ENCODE measurements around the gene MCOLN1. TPM values are rescaled to one million over a fixed set of nuclear protein-coding genes. Genes with fewer than 3 reads are reported as not detected.

Gene MCOLN1
- total RNA-seq, 2 experiments from 2014 or later = 7.9 to 9.2 TPM

DNA sequence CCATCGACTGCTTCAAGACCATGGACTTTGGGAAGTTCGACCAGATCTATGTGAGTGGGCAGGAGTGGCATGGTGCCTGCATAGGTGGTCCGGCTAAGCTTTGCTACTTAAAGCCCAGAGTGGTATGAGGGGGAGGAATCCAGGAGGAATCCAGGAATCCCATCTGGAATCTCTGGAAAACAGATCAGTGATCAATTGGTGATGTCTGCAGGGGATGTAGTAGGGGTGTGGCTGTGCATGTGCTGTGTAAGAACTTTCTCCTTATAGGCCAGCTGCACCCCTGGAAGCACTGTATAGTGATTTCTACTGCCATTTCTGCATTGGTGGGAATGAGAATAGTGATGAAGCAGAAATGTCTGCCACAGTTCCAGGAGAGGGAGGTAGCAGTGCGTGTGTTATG lies 36.7 kb downstream of the MCOLN1 start:
- Mint-ChIP-seq H3K27me3 (no peaks in the 10 kb centered on the region), H3K4me1 (ENCODE audit: low read depth) (no peaks in the 10 kb centered on the region), H3K4me3 (no peak overlapping the region), H3K27ac (no peak overlapping the region), H3K9me3 (no peaks in the 10 kb centered on the region), H3K36me3 (ENCODE audit: low read depth) (peaks cover 30% of the 10 kb centered on the region)
- CTCF ChIA-PET = interaction anchor here (1.4 to 1.6 kb wide), 2 partner anchors 9 to 10 kb away, joined by 6 to 11 read pairs; no protein-coding TSS in a partner anchor
- ATAC-seq (no peak), DNase-seq (no peak)
- TF ChIP-seq, protein P1, sequence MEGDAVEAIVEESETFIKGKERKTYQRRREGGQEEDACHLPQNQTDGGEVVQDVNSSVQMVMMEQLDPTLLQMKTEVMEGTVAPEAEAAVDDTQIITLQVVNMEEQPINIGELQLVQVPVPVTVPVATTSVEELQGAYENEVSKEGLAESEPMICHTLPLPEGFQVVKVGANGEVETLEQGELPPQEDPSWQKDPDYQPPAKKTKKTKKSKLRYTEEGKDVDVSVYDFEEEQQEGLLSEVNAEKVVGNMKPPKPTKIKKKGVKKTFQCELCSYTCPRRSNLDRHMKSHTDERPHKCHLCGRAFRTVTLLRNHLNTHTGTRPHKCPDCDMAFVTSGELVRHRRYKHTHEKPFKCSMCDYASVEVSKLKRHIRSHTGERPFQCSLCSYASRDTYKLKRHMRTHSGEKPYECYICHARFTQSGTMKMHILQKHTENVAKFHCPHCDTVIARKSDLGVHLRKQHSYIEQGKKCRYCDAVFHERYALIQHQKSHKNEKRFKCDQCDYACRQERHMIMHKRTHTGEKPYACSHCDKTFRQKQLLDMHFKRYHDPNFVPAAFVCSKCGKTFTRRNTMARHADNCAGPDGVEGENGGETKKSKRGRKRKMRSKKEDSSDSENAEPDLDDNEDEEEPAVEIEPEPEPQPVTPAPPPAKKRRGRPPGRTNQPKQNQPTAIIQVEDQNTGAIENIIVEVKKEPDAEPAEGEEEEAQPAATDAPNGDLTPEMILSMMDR (IDR thresholded peaks at IDR 0.05) = no peak
- intact Hi-C loops (cut with micrococcal nuclease) = no loop called here
- POLR2A ChIA-PET = interaction anchor here (0.6 kb wide), 1 partner anchor 9 kb away, joined by 3 read pairs; no protein-coding TSS in a partner anchor

- CTCF ChIA-PET = interaction anchor here (1.6 kb wide), 1 partner anchor 8 kb away, joined by 11 read pairs; no protein-coding TSS in a partner anchor
- no peaks in the 10 kb centered on the region for H3K9me3 Mint-ChIP-seq
- H3K27ac Mint-ChIP-seq = no peak overlapping the region
- no peaks in the 10 kb centered on the region for H3K27me3 Mint-ChIP-seq
- no peaks in the 10 kb centered on the region for H3K4me1 Mint-ChIP-seq (ENCODE audit: low read depth)
- peaks cover 28% of the 10 kb centered on the region for H3K36me3 Mint-ChIP-seq (ENCODE audit: low read depth)
- H3K4me3 Mint-ChIP-seq = no peak overlapping the region
- ATAC-seq (no peak), DNase-seq (no peak)
- POLR2A ChIA-PET = interaction anchor here (0.7 to 1.6 kb wide), 2 partner anchors 36 to 118 kb away, joined by 3 read pairs; partner anchors contain the start of gene CAMSAP3
- TF ChIP-seq, protein P1 (IDR thresholded peaks at IDR 0.05) = no peak
- intact Hi-C loops (cut with micrococcal nuclease) = no loop called here
Observed at GRCh38 chr19:7560255-7560654, 37.8 kb downstream of the MCOLN1 start.

DNA sequence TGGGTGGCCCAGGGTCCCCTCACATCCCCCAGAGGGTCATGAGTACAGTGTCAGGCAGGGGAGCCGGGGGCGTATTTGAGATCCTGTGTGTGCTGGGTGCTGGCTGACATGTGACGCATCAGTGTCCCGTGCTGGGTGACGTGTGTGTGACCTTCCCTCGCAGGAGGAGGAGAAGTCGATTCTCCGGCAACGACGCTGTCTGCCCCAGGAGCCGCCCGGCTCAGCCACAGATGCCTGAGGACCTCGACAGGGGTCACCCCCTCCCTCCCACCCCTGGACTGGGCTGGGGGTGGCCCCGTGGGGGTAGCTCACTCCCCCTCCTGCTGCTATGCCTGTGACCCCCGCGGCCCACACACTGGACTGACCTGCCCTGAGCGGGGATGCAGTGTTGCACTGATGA lies 38.9 kb downstream of the MCOLN1 start:
- Mint-ChIP-seq H3K36me3 (ENCODE audit: low read depth) (peaks cover 25% of the 10 kb centered on the region), H3K27ac (no peak overlapping the region), H3K4me3 (no peak overlapping the region), H3K27me3 (no peaks in the 10 kb centered on the region), H3K4me1 (ENCODE audit: low read depth) (no peaks in the 10 kb centered on the region), H3K9me3 (no peaks in the 10 kb centered on the region)
- ChIA-PET CTCF (no interaction called here), POLR2A (interaction anchor here (0.7 to 1.6 kb wide), 2 partner anchors 37 to 117 kb away, joined by 3 to 4 read pairs; no protein-coding TSS in a partner anchor)
- DNase-seq (no peak), ATAC-seq (no peak)
- intact Hi-C loops (cut with micrococcal nuclease) = no loop called here
- TF ChIP-seq, protein P1 (IDR thresholded peaks at IDR 0.05) = no peak

GRCh38 chr19:7562646-7563393 lies 40.4 kb downstream of the MCOLN1 start:
- DNase-seq (peak; percentile 28), ATAC-seq (no peak)
- intact Hi-C loops (cut with micrococcal nuclease) = no loop called here
- no peak overlapping the region for H3K4me3 Mint-ChIP-seq
- ChIA-PET CTCF (no interaction called here), POLR2A (no interaction called here)
- no peaks in the 10 kb centered on the region for H3K27me3 Mint-ChIP-seq
- no peak overlapping the region for H3K27ac Mint-ChIP-seq
- H3K36me3 Mint-ChIP-seq (ENCODE audit: low read depth) = peaks cover 15% of the 10 kb centered on the region
- TF ChIP-seq, protein P1 (IDR thresholded peaks at IDR 0.05) = no peak
- H3K4me1 Mint-ChIP-seq (ENCODE audit: low read depth) = no peaks in the 10 kb centered on the region
- no peaks in the 10 kb centered on the region for H3K9me3 Mint-ChIP-seq

DNA sequence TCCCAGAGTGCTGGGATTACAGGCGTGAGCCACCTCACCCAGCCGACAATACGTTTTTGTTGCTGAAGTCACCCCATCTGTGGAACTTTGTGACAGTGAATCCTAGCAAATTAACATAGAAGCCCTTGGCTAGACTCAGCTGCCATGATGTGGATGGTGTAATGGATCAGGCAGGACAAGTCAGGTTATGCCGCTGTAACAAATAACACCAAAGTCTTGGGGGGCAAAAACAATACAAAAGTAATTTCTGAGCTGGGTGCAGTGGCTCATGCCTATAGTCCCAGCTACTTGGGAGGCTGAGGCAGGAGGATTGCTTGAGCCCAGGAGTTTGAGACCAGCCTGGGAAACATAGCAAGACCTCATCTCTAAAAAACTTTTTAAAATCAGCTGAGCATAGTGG lies 42.4 kb downstream of the MCOLN1 start:
- CTCF ChIA-PET = interaction anchor here (1.1 kb wide), 2 partner anchors 116 to 185 kb away, joined by 3 to 4 read pairs; partner anchors contain the start of gene TRAPPC5
- DNase-seq (no peak), ATAC-seq (no peak)
- Mint-ChIP-seq H3K4me3 (no peak overlapping the region), H3K27ac (no peak overlapping the region), H3K4me1 (ENCODE audit: low read depth) (peaks cover 2% of the 10 kb centered on the region), H3K27me3 (no peaks in the 10 kb centered on the region), H3K36me3 (ENCODE audit: low read depth) (peaks cover 7% of the 10 kb centered on the region), H3K9me3 (no peaks in the 10 kb centered on the region)
- TF ChIP-seq, protein P1 (IDR thresholded peaks at IDR 0.05) = no peak
- intact Hi-C loops (cut with micrococcal nuclease) = loop anchor here (5.0 kb wide), 2 partner anchors 117 to 232 kb away; partner anchors contain the start of gene TRAPPC5
- POLR2A ChIA-PET = interaction anchor here (0.6 kb wide), 1 partner anchor 155 kb away, joined by 3 read pairs; no protein-coding TSS in a partner anchor

All from activated CD8-positive, alpha-beta T cell treated with anti-CD3 and anti-CD28 coated beads for 36 hours (primary cell).